Measurements from ENCODE around the gene UBE3D. TPM values are rescaled to one million over a fixed set of nuclear protein-coding genes. Genes with fewer than 3 reads are reported as not detected.

Gene UBE3D
- total and polyA plus RNA-seq, 2 of the 8 experiments (the other 6 are each of a cell fraction or from before 2014, with no cell fraction given) = 5.7 to 16.3 TPM

DNA sequence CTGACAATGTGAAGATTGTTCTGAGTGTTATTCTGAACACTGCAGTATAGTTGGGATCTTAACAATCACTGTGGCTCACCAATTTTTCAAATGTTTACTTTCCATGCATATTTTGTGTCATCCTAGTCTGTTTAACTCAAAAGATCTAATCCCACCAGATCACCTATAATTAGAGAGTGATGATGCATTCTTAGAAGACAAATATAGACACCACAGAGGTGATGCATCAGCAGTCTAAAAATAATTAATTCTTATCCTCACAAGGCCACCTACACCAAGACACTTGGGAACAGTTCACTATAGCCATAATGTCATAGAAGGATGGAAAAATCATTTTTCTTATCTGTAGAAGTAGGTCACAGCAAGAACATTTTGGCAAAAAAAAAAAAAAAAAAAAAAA, 154.8 kb downstream of the UBE3D start:
- ChIA-PET POLR2A (ENCODE audit: partially characterized antibody) (no interaction called here), CTCF (ENCODE audit: partially characterized antibody) (no interaction called here)
- FAIRE-seq (no peak), DNase-seq (ENCODE audit: low read depth in 1 of 2, low spot score in 2 of 2) (no peak)
- H2BK12ac ChIP-seq (ENCODE audit: low read depth, low read length) = no peak overlapping the region
- no peaks in the 10 kb centered on the region for H4K20me1 ChIP-seq (replicated peaks in 1 of 2; ENCODE audit: control insufficient read depth in 1 of 2, insufficient read depth in 2 of 2, low read length in 2 of 2)
- no peak overlapping the region for H4K91ac ChIP-seq (replicated peaks; ENCODE audit: insufficient read length, low read length)
- H3K4ac ChIP-seq (replicated peaks; ENCODE audit: insufficient read length, low read depth, low read length) = no peak overlapping the region
- no peak overlapping the region for H3K14ac ChIP-seq (ENCODE audit: insufficient read length)
- H3K36me3 ChIP-seq (ENCODE audit: control insufficient read depth in 2 of 4, insufficient read depth in 4 of 4, low read length in 3 of 4) = no peaks in the 10 kb centered on the region
- no peak overlapping the region for H3K56ac ChIP-seq (replicated peaks; ENCODE audit: insufficient read length, low read depth, low read length)
- H2BK15ac ChIP-seq (ENCODE audit: low read length) = no peak overlapping the region
- H3K27ac ChIP-seq (ENCODE audit: low read depth, low read length) = no peak overlapping the region
- H3K79me2 ChIP-seq (ENCODE audit: control insufficient read depth in 1 of 2, insufficient read depth in 2 of 2, low read length in 2 of 2) = no peaks in the 10 kb centered on the region
- H2BK20ac ChIP-seq (ENCODE audit: low read length) = no peak overlapping the region
- no peak overlapping the region for H2AFZ ChIP-seq (ENCODE audit: low read length)
- H2BK120ac ChIP-seq (replicated peaks; ENCODE audit: low read depth, low read length) = no peak overlapping the region
- H4K5ac ChIP-seq (ENCODE audit: insufficient read length, low read depth, low read length) = no peak overlapping the region
- H3K18ac ChIP-seq (ENCODE audit: extremely low read depth, low read length) = no peak overlapping the region
- no peak overlapping the region for H3K23ac ChIP-seq (ENCODE audit: insufficient read length)
- no peak for TF ChIP-seq RXRA (IDR thresholded peaks at IDR 0.05; ENCODE audit: insufficient read depth, low read depth, low read length)
- no peak overlapping the region for H4K8ac ChIP-seq (ENCODE audit: extremely low read depth, insufficient read depth, low read length)
- no peaks in the 10 kb centered on the region for H3K4me1 ChIP-seq (replicated peaks in 1 of 4; ENCODE audit: control insufficient read depth in 3 of 4, insufficient read depth in 4 of 4, low read length in 3 of 4)
- H3K79me1 ChIP-seq (ENCODE audit: low read depth, low read length) = no peaks in the 10 kb centered on the region
- H2BK5ac ChIP-seq (ENCODE audit: low read depth, low read length) = no peak overlapping the region
- no peak overlapping the region for H3K4me2 ChIP-seq (ENCODE audit: insufficient read depth in 1 of 2, low read depth in 2 of 2, low read length in 2 of 2)
- H3K9me3 ChIP-seq (ENCODE audit: insufficient read depth in 2 of 2, low read depth in 1 of 2, low read length in 1 of 2) = no peaks in the 10 kb centered on the region
- no peak overlapping the region for H3K4me3 ChIP-seq (ENCODE audit: extremely low read depth in 1 of 4, insufficient read depth in 2 of 4, low read depth in 3 of 4, low read length in 4 of 4)
- no peak overlapping the region for H3K9ac ChIP-seq (replicated peaks in 1 of 4; ENCODE audit: extremely low read depth in 1 of 4, low read depth in 3 of 4, low read length in 3 of 4)
- H2AK5ac ChIP-seq (ENCODE audit: low read depth, low read length) = no peak overlapping the region
- H3K27me3 ChIP-seq (replicated peaks in 1 of 4; ENCODE audit: control insufficient read depth in 3 of 4, extremely low read depth in 1 of 4, insufficient read depth in 3 of 4, low read length in 3 of 4) = no peaks in the 10 kb centered on the region
- no peaks in the 10 kb centered on the region; the same call in 1 of the 2 replicates for H3K23me2 ChIP-seq (ENCODE audit: low read depth, low read length)

All from H1 (cell line).